Activated CD8-positive, alpha-beta memory T cell treated with anti-CD3 and anti-CD28 coated beads for 24 hours (primary cell): ENCODE measurements around the gene CPNE7.
"Not testable (repeated sequence)": the region's sequence is repeated elsewhere in the genome, so short reads cannot be mapped to it uniquely, and the experiment has no call there.

Experiments
- DNase-seq: peaks from one replicate; pipeline ENCODE4 v3.0.0-alpha.2; 2020

The CPNE7 gene

DNA sequence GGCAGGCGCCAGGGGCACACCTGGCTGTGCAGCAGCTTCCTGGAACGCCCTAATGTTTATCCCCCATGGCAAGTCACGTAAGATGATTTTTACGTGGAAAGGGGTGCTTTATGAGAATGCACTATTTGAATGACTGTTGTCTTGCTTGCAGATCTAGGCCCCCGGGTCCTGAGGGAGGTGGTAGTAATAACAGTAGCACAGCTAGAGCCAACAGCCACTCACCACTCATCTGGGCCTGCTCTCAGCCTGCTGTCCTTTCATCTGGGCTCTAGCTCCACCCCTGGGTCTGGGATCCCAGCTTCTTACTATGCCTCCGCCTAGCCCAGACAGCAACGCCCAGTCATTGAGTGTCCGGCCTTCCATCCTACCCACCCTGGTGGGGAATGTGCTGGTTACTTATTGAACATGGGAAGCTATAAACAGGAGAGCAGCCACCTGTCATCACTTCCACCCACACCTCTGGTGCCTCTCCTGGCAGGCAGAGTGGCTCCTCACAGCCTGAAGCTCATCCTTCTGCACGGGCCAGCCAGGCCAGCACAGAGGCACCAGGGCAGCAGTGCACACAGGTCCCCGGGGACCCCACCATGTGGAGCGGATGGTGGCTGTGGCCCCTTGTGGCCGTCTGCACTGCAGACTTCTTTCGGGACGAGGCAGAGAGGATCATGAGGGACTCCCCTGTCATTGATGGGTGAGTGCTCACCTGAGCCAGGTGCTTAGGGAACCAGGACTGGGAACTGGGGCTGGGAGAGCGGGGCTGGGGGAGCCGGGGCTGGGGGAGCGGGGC lies 54.5 kb downstream of the CPNE7 start:
- DNase-seq = no peak

- no peak for DNase-seq
Observed at GRCh38 chr16:89633064-89633631, 57.6 kb downstream of the CPNE7 start.

- not testable (repeated sequence) for DNase-seq
Observed at GRCh38 chr16:89634463-89635385, 59.2 kb downstream of the CPNE7 start.

GRCh38 chr16:89636663-89637062 lies 61.1 kb downstream of the CPNE7 start:
- DNase-seq = no peak

DNA sequence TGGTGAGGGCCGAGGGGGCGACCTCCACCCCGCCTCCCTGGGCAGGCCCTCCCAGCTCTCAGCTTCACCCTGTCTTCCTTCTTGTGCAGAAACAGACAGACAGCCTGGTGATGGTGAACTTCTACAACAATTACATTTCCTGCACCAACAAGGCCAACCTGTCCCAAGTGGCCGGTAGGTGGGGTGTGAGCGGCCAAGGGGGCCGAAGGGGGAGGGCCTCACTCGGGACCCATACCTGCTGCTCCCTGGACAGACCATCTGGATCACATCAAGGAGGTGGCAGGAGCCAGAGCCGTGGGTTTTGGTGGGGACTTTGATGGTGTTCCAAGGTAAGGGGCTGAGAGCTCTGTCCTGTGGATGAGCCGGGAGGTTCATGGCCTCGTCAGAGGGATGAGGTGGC lies 61.8 kb downstream of the CPNE7 start:
- DNase-seq = no peak

DNA sequence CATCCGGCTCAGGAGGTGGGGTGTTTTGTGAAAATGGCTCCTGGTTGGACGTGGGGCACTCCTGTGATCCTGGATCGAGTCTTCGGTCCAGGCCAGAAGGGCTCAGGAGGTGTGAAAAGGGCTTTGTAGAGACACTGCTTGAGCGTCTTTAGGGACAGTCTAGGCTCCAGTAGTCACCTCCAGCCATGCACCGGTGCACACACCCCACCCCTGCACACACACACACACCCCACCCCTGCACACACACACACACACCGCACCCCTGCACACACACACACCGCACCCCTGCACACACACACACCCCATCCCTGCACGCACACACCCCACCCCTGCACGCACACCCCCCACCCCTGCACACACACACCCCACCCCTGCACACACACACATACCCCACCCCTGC lies 62.9 kb downstream of the CPNE7 start:
- DNase-seq = no peak

DNA sequence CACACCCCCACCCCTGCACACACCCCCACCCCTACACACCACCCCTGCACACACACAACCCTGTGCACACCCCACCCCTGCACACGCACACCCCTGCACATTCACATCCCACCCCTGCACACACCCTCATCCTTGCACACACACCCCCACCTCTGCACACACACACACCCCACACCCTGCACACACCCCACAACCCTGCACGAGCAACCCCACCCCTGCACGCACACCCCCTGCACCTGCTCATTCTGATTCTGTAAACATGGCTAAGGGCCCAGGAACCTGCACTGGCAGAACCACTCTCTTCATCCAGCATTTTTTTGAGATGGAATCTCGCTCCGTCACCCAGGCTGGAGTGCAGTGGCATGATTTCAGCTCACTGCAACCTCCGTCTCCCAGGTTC lies 63.8 kb downstream of the CPNE7 start:
- DNase-seq = no peak

GRCh38 chr16:89641458-89642119 lies 66.0 kb downstream of the CPNE7 start:
- DNase-seq = no peak

- no peak for DNase-seq
Observed at GRCh38 chr16:89642574-89642973, 67.0 kb downstream of the CPNE7 start.

- no peak for DNase-seq
Observed at GRCh38 chr16:89643769-89644300, 68.3 kb downstream of the CPNE7 start.

- DNase-seq = no peak
Observed at GRCh38 chr16:89645122-89645521, 69.6 kb downstream of the CPNE7 start.

- DNase-seq = no peak
Observed at GRCh38 chr16:89646270-89646669, 70.7 kb downstream of the CPNE7 start.
